HG03066 (cell line): ENCODE results near the gene JPH2.
A peak's percentile ranks its signal among the peaks of the same experiment; 100 is the strongest.

Experiments
- ATAC-seq: cut with Tn5 transposase; IDR thresholded peaks from one replicate; pipeline ENCODE4 v1.9.1; 2021; ENCODE audit warnings: low read depth; ENCODE audit not compliant: unreplicated experiment

JPH2 gene

DNA sequence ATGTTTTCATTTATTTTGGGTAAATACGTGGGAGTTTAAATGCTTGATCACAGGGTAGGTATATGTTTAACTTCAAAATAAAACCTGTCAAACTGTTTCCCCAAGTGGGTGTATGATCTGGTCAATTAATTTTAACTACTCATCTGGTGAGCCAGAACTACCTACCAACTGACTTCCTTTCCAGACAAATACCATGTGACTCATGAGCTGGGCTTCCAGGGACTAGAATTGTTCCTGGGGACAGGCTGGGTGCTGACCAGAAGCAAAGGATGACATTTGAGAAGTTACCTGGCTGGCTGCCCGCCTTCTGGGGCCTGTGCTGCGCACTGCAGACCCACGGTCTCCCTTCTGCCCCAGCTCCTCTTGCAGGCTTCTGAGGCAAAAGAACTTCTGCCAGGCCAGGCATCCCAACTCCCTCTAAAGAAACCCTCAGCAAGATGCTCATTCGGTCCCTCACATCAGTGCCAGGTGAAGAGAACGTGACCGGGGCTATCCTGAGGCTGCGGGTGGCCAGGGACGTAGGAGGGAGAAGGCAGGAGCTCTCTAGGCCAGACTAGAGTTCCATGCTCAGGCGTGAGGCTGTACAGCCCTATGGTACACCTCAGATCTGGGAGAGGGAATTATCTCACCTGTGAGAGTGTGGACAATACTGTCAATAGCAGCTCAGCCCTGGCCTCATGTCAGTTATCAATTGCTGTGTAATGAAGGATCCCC is 103.6 kb downstream of the JPH2 start:
- ATAC-seq, result no peak

DNA sequence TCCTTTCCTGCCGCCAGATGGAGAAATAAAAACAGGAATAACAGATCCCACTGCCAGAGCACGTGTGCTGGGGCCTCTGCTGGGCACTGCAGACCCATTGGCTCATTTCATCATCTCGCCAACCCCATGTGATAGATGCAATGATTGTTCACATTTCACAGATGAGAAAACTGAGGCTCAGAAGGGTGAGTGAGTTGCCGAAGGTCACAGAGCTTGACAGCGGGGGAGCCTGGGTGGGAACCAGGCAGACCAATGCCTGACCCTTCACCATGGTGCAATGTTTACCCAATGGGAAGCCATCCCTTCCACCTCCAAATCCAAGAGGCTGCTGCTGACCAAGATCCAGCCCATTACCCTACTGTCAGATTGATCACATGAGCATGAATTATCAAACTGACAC is 105.1 kb downstream of the JPH2 start:
- no peak for ATAC-seq

- no peak for ATAC-seq
Observed at GRCh38 chr20:44081476-44081875, 105.5 kb downstream of the JPH2 start.

DNA sequence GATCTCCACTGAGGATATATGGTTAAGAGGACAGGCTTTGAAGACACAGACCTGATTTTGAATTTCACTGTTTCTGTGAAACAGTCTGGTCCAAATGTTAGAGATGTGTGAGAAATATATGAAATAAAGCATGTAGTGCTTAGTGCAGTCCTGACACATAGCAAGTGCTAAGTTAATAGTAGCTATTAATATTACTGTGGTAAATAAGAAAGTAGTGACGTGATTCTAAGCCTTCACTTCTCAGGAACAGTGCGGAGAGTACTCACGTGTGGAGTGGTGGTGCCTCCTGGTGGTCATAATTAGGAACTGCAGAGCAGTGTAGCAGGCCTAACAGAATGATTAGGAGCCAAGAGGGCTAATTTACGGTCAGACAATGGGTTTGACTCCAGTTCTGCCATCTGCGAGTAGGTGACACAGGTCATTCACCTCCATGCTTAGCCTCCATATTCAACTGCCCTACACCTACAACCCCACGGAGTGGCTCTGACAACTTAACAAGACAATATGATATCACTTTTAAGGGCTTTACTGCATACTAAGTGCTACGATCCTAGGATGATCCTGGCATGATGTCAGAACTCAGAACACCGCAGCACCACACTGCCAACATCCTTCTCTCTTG is 106.2 kb downstream of the JPH2 start:
- ATAC-seq, result peak; percentile 70

DNA sequence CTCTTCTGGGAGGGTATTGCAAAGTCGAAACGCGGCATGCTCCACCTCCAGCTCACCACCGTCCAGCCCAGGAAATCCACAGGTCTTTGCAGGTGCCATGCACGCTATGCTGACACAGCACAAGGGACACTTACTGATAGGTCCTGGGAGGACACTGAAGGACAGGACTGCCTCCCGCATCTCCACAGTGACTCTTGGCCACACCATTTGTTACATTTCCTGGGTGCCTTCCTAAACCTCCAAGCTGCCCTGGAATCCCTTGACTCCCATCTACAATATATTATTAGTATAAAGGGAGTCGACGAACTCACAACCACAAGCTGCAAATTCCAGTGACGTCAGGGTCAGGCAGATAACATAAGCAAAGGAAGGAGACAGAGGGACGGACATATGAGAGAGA is 106.9 kb downstream of the JPH2 start:
- no peak for ATAC-seq

GRCh38 chr20:44079291-44079690 is 107.7 kb downstream of the JPH2 start:
- no peak for ATAC-seq

GRCh38 chr20:44075950-44076232 is 111.1 kb downstream of the JPH2 start:
- no peak for ATAC-seq

DNA sequence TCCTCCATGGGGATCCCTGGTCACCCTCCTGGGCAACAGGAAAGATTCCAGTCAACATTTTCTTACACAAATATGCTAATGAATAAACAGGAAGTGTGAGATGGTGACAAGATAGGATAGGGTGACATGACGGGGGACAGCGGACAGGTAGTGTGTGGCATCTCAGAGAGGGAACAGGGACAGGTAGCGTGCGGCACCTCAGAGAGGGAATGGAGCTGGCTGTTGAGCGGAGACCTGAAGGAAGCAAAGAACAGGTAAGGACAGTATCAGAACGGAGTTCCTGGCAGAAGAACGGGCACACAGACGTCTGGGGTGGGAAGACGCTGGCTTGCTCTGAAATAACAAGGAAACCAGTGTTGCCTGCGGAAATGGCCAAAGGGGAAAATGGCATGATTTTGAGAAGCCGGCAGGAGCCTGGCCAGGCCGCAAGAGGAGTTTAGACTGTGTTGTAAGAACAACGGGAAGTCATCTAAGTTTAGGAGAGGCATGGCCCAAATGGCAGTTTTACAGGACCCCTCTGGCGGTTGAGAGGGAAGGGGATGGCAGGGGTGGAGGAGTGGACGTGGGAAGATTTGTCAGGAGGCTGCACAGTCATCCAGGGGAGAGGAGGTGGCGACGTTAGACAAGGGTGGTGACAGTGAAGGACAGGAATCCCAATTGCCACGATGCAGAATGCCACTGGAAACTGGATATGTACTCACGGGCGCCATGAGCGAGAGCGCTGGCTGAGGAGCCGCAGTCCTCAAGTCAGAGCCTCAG is 111.6 kb downstream of the JPH2 start:
- ATAC-seq, result no peak

DNA sequence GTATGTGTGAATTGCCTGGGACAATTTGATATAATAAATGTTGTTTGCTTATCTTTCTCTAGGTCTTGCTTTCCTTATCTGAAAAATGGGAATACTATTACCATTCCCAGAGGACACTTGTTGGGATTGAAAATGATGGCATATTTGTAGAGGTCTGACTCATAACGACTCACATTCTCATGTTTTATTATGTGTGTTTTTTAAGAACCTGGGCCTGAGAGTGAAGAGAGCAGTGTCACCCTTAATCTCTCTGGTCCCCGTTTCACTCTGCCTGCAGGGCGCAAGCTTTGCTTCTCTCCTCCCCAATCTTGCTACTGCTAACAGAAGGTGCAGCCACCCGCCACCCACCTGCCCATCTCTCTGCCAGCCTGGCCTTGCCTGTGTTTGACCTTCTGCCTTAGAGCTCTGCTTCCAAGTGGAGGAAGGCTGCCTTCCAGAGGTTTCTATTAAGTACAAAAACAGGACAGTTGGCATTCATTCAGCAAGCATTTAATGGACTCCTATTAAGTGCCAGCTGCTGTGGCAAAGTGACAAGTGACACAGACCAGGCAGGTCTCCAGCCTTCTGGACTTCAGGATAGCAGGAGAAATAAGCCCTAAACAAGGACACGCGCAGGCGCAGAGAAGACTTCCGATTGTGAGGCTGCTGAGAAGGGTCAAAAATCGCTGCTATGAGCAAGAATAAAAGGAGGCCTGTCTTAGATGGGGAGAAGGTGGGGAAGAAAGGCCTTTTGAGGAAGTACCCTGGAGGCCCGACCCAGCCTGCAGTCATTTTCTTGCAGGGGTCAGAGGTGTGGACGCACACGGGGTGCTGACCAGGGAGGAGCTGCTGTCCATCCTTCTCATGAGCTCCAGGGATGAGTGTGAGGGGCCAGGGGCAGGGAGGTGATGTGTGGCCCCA is 112.5 kb downstream of the JPH2 start:
- no peak for ATAC-seq

DNA sequence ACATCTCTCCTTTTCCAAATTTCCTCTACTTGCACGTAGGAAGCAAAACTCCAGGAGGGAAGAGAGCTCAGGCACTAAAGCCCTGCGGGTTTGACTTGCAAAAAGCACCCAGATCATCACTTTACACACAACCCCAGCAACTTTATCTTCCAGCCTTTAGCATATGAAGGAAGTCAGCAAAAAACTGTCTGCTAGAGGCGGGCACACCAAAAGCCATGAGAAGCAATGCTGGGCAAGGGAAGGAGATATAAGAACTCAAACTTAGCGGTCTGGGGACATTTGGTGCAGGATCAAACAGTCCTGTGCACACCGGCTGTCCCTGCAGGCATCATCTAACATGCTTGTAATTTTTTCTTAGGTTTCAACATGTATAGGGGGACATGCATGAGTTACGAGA is 113.3 kb downstream of the JPH2 start:
- no peak for ATAC-seq

- ATAC-seq, result no peak
Observed at GRCh38 chr20:44073011-44073674, 113.8 kb downstream of the JPH2 start.

DNA sequence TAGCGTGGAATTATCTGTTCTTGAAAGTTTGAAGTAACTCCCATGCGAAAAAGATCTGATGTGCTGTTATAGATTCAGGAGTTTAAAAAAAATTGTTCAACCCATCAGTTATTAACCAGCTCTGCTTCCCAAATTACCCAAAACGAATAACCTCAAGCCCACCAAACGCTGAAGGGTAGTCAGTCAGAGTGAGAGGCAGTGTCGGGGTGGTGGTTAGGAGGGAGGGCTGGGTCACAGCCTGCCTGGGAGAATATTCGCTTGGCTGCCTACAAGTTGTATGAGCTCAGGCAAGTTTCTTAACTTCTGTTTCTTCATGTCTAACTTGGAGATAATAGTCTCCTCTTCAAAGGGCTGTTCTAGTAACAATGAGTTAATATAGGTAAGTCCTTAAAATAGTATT is 114.6 kb downstream of the JPH2 start:
- no peak for ATAC-seq

GRCh38 chr20:44071526-44072111 is 115.4 kb downstream of the JPH2 start:
- no peak for ATAC-seq

DNA sequence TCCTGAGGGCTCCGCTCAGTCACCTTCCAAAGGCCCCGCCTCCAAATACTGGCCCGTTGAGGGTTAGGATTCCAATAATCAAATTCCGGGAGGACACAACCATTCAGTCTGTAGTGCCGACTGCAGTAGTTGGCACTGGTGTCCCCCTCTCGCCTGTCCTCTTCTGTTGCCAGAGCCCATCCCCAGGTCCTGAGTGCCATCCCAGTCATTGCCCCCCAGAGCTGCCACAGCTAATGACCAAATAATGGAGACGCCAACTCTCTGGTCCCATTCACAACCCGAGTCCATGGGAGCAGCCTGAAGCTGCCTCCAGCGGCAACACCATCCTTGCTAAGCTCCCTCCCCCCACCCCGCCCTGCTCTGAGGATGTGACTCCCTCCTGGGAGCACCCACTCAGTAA is 115.9 kb downstream of the JPH2 start:
- no peak for ATAC-seq

- ATAC-seq, result no peak
Observed at GRCh38 chr20:44070139-44070900, 116.7 kb downstream of the JPH2 start.

DNA sequence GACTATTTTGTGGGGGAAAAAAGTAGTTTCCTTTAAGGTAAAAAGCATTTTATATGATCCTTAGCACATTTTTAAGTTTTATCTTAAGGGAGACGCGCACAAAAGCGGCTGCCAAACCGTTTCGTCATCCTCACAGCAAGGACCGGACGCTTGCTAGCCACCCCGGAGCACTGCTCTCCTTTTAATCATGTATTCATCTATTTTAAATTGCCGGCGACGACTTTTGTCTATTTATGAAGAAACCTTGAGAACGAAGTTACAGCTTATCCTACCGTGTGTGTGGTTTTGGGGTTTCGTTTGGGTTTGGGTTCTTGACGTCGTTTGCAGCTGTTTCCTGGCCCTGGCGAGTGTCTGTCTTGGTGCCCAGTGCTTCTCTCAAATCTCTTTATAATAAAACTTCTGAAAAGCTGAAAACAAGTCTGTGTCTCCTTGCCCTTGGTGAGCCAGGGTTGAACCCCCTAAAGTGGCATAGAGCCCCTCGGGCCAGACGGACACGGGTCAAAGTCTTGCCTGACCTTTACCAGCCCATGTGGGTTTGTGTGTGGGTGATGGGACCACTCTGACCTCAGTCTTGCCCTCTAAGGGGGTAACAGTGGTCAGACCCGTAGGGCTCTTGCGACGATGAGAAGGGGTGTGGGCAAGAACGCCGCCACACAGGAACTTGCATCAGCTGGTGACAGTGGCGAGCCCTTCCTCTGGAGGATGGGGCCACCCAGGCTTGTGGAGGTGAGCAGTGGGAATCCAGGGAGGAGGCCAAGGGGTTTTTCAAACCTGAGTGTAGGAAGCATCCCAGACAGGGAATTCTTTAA is 117.6 kb downstream of the JPH2 start:
- peak; percentile 62 for ATAC-seq

GRCh38 chr20:44068316-44069201 is 118.4 kb downstream of the JPH2 start:
- ATAC-seq, result no peak

DNA sequence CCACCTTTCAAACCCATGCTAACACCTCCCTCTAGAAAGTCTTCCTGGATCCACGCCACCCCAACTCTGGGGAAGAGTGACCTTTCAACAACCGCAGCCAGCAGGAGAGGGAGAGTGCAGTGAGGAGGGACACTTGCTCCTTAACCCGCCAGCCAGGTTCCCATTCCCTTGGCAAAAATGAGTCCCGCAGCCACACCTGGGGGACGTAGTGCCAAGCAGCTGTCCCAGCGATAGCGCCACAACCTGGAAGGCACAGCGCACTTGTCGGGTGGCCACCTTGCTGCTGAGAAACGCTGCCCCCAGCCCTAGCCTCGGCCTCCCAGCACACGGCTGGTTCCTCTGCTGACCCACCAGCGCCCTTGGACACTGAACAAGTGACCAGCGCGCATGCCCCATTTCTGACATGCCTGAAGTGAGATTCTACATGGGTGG is 119.3 kb downstream of the JPH2 start:
- no peak for ATAC-seq
